Osteoblast (primary cell): ENCODE data around the gene REV3L. TPM values are rescaled to one million over a fixed set of nuclear protein-coding genes. Genes with fewer than 3 reads are reported as not detected.

Experiments used
- DNase-seq: peaks from one replicate; pipeline ENCODE4 v3.0.0; 2011; ENCODE audit warnings: low spot score, mixed read lengths; ENCODE audit not compliant: insufficient read length; ENCODE audit errors: missing footprints
- H2AFZ ChIP-seq: 2 replicates; pipeline ENCODE4 v1.6.0; 2011; ENCODE audit warnings: mild to moderate bottlenecking, low read length
- H3K27ac ChIP-seq: 2 replicates; pipeline ENCODE4 v1.5.1; 2011; ENCODE audit warnings: mild to moderate bottlenecking, low read depth, low read length, moderate library complexity
- H3K27me3 ChIP-seq: 2 replicates; pipeline ENCODE4 v1.6.0; 2012; ENCODE audit warnings: mild to moderate bottlenecking, control low read depth, inconsistent platforms, low read length, moderate library complexity; ENCODE audit not compliant: insufficient read depth
- H3K36me3 ChIP-seq: 2 replicates; pipeline ENCODE4 v1.5.1; 2011; ENCODE audit warnings: mild to moderate bottlenecking, low read length, control low read depth, moderate library complexity; ENCODE audit not compliant: insufficient read depth
- H3K4me1 ChIP-seq: 2 replicates; pipeline ENCODE4 v1.5.1; 2011; ENCODE audit warnings: mild to moderate bottlenecking, low read length, control low read depth, moderate library complexity; ENCODE audit not compliant: insufficient read depth
- H3K4me2 ChIP-seq: 2 replicates; pipeline ENCODE4 v1.6.0; 2011; ENCODE audit warnings: mild to moderate bottlenecking, low read length; ENCODE audit not compliant: insufficient read depth
- H3K4me3 ChIP-seq: fragments of 200-600 bp; sonication (generic); 3 replicates; pipeline ENCODE4 v1.5.1; 2012; ENCODE audit warnings: mild to moderate bottlenecking, low read length, inconsistent platforms; ENCODE audit not compliant: insufficient read depth
- H3K79me2 ChIP-seq: 2 replicates; pipeline ENCODE4 v1.6.0; 2012; ENCODE audit warnings: mild to moderate bottlenecking, low read length, control low read depth, inconsistent platforms; ENCODE audit not compliant: insufficient read depth
- H3K9me3 ChIP-seq: 2 replicates; pipeline ENCODE4 v1.5.1; 2011; ENCODE audit warnings: low read depth, low read length, control low read depth
- H4K20me1 ChIP-seq: 2 replicates; pipeline ENCODE4 v1.6.0; 2012; ENCODE audit warnings: mild to moderate bottlenecking, low read length, control low read depth; ENCODE audit not compliant: insufficient read depth
- CTCF ChIP-seq: IDR thresholded peaks from 2 replicates; pipeline ENCODE4 v1.5.1; 2011; ENCODE audit warnings: mild to moderate bottlenecking, low read depth, low read length, moderate library complexity; ENCODE audit errors: extremely low read depth
- total RNA-seq: library from RNA; depleted of rRNA; stranded (reverse); fragments of >200 nt; gene quantifications from 2 replicates; pipeline ENCODE4 v1.2.3, GENCODE V29; 2012

Gene REV3L
- total RNA-seq, 1 donor = 42.0 TPM

DNA sequence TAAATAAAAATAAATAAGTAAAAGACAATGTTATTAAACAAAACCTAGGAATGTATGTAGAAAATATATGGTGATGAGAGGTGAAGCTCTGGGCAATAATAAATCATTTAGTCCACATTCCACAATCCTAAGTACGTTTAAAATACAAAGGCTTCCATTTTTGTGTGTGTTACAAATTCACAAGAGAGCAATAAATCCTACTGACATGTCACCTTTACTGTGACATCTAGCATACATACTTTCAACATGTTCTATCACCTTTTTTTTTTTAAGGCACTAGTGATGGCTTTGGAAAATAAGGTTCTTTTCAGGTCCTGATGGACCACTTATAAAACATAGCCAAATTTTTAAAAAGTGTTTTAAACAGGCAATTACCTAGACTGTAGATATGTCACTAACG is 12.0 kb downstream of the REV3L start:
- H3K27me3 ChIP-seq = no peaks in the 10 kb centered on the region
- H3K4me2 ChIP-seq = no peak overlapping the region
- peaks cover 13% of the 10 kb centered on the region for H4K20me1 ChIP-seq

DNA sequence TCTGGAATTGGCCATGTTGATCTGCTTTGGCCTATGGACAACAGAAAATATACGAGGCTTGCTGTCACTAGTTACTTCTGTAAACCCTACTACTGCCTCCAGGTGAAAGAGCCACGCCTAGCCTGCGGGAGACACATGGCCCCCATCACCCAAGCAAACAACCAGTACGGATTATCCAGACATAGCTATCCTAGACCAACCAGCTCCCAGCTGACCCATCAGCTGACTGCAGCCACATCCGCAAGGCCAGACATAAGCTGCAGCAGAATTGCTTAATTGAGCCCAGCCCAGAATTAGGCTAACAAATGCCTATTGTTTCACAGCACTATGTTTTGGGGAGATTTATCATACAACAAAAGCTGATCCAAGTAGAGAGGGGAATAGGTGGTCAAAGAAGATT is 13.5 kb downstream of the REV3L start:
- TF ChIP-seq CTCF = no peak
- DNase-seq = no peak
- Histone ChIP-seq H3K27ac (peak overlapping the region; percentile 67), H3K79me2 (peaks cover 63% of the 10 kb centered on the region), H2AFZ (no peak overlapping the region), H3K4me2 (no peak overlapping the region), H3K27me3 (no peaks in the 10 kb centered on the region), H3K4me1 (peaks cover 14% of the 10 kb centered on the region), H3K9me3 (no peaks in the 10 kb centered on the region), H3K4me3 (no peak overlapping the region), H3K36me3 (peaks cover 5% of the 10 kb centered on the region), H4K20me1 (peaks cover 11% of the 10 kb centered on the region)

More for the DNA sequence above, 12.0 kb downstream of the REV3L start:
- no peak overlapping the region for H3K27ac ChIP-seq
- no peak overlapping the region for H3K4me3 ChIP-seq
- DNase-seq = no peak
- peaks cover 5% of the 10 kb centered on the region for H3K36me3 ChIP-seq
- H3K4me1 ChIP-seq = peaks cover 14% of the 10 kb centered on the region
- H3K79me2 ChIP-seq = peaks cover 71% of the 10 kb centered on the region
- H2AFZ ChIP-seq = no peak overlapping the region
- no peak for TF ChIP-seq CTCF
- no peaks in the 10 kb centered on the region for H3K9me3 ChIP-seq

DNA sequence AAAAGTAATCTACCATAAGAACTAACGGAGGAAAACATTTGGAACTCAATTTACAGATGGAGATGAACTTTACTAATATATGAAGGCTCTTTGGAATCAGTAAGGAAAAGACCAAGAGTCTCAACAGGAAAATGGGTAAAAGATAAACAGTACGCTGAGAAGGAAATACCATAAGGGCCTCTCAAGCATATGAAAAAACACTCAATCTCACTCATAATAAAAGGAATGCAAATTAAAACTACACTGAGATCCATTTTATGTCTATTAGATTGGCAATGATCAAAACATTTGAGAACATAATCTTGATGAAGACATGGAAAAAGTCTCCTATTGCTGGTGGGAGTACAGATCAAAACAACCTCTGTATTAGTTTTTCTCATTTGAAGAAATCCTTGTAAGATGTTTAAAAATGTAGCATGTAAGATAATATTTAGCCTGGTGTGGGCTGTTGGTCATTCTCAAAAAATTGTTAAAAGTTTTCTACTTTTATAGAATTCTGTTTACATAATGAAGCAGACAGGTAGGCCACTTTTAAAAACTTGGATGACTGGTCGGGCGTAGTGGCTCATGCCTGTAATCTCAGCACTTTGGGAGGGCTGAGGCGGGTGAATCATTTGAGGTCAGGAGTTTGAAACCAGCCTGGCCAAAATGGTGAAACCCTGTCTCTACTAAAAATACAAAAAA is 14.5 kb downstream of the REV3L start:
- peak overlapping the region; percentile 67 for H3K27ac ChIP-seq
- DNase-seq = no peak
- peaks cover 54% of the 10 kb centered on the region for H3K79me2 ChIP-seq
- H3K27me3 ChIP-seq = no peaks in the 10 kb centered on the region
- peaks cover 18% of the 10 kb centered on the region for H3K4me1 ChIP-seq
- H3K4me2 ChIP-seq = peak overlapping the region; percentile 26
- H3K4me3 ChIP-seq = no peak overlapping the region
- no peak for TF ChIP-seq CTCF
- peaks cover 5% of the 10 kb centered on the region for H3K36me3 ChIP-seq
- no peak overlapping the region for H2AFZ ChIP-seq
- no peaks in the 10 kb centered on the region for H3K9me3 ChIP-seq
- peaks cover 8% of the 10 kb centered on the region for H4K20me1 ChIP-seq

GRCh38 chr6:111464184-111464583 is 18.8 kb downstream of the REV3L start:
- Histone ChIP-seq H3K4me1 (peaks cover 19% of the 10 kb centered on the region), H3K4me2 (no peak overlapping the region), H3K27ac (no peak overlapping the region), H3K79me2 (peaks cover 62% of the 10 kb centered on the region), H3K36me3 (no peaks in the 10 kb centered on the region), H3K27me3 (no peaks in the 10 kb centered on the region), H3K9me3 (no peaks in the 10 kb centered on the region), H3K4me3 (no peak overlapping the region), H2AFZ (no peak overlapping the region), H4K20me1 (peaks cover 2% of the 10 kb centered on the region)
- TF ChIP-seq CTCF = no peak
- no peak for DNase-seq
